Tibial artery (tissue), 4 donors: ENCODE measurements around the gene SLC35F1.

Source experiments
- DNase-seq, 2 donors: peaks; one replicate each; pipeline ENCODE4 v3.0.0-alpha.2; 2019
- H3K27ac ChIP-seq, 2 donors: fragments of 200-600 bp; sonication (generic) in 1 of 2; 1 replicate in 1 of 2; 2 replicates in 1 of 2; pipeline ENCODE4 v1.5.1; 2018 to 2019; ENCODE audit warnings: mild to moderate bottlenecking in 1 of 2
- H3K27me3 ChIP-seq, 2 donors: fragments of 200-600 bp; sonication (generic) in 1 of 2; one replicate each; pipeline versions ENCODE4 v1.5.1 to v1.6.0; 2016 to 2019
- H3K36me3 ChIP-seq, 3 donors: fragments of 200-600 bp; sonication (generic) in 2 of 3; one replicate each; pipeline ENCODE4 v1.5.1; 2016 to 2019; ENCODE audit warnings: mild to moderate bottlenecking in 2 of 3
- H3K4me1 ChIP-seq, 4 donors: fragments of 200-600 bp; sonication (generic) in 2 of 4; 1 replicate in 3 of 4; 2 replicates in 1 of 4; pipeline ENCODE4 v1.5.1; 2016 to 2019
- H3K4me3 ChIP-seq, 2 donors: fragments of 200-600 bp; sonication (generic) in 1 of 2; 1 replicate in 1 of 2; 2 replicates in 1 of 2; pipeline ENCODE4 v1.5.1; 2018 to 2019; ENCODE audit warnings: mild to moderate bottlenecking in 2 of 2
- H3K9me3 ChIP-seq, 3 donors: fragments of 200-600 bp; sonication (generic) in 1 of 3; one replicate each; pipeline ENCODE4 v1.5.1; 2016 to 2019
- CTCF ChIP-seq, 2 experiments: fragments of 200-600 bp in 1 of 2; fragments of 450-650 bp in 1 of 2; IDR thresholded peaks; one replicate each; pipeline ENCODE4 v1.5.1; 2017 to 2019; ENCODE audit warnings: antibody characterized with exemption in 2 of 2, mild to moderate bottlenecking in 1 of 2, moderate library complexity in 1 of 2
- intact Hi-C: fragments of 100-400 bp; cut with DNase I; formaldehyde crosslinking; loops from one replicate; pipeline ENCODE4 v1.15.0; 2023; ENCODE audit warnings: low total_unique reads

SLC35F1 gene

GRCh38 chr6:118085665-118086064 lies 178.6 kb downstream of the SLC35F1 start:
- Histone ChIP-seq H3K4me1 (no peaks in the 10 kb centered on the region), H3K4me3 (no peak overlapping the region), H3K27me3 (no peaks in the 10 kb centered on the region), H3K9me3 (no peaks in the 10 kb centered on the region), H3K36me3 (no peaks in the 10 kb centered on the region), H3K27ac (no peak overlapping the region)
- no peak for TF ChIP-seq CTCF (IDR thresholded peaks at IDR 0.05)
- intact Hi-C loops = no loop called here
- no peak for DNase-seq

DNA sequence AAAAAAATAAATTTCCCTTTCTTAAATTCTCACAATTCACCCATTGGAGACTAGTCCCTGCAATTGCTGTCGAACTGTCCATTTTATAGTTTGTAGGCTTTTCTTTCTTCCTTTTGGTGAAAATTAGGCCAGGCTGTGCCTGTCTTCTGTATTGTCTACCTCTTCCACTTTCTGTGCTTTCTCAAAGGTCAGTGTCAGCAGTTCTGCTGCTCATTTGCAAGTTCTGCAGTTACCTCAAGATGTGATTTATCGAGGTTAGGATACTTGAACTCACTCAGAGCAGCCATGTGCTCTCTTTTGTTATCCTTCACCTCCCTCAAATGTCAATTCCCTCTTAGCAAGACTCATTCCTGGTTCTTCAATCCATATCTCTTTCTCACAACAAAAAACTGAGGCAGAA lies 179.1 kb downstream of the SLC35F1 start:
- intact Hi-C loops = no loop called here

DNA sequence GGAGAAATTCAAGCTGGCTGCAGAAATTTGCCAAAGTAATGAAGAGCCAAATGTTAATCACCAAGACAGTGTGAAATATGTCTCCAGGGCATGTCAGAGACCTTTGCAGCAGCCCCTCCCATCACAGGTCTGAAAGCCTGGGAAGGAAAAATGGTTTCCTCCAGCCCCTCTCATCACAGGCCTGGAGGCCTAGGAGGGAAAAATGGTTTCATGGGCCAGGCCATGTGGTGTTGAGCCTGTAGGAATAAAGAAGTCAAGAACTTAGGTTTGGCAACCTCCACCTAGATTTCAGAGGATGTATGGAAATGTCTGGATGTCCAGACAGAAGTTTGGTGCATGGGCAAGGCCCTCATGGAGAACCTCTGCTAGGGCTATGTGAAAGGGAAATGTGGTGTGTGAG lies 185.0 kb downstream of the SLC35F1 start:
- H3K4me1 ChIP-seq = no peaks in the 10 kb centered on the region

More for the DNA sequence above, 179.1 kb downstream of the SLC35F1 start:
- H3K27ac ChIP-seq = no peak overlapping the region
- H3K4me1 ChIP-seq = no peaks in the 10 kb centered on the region
- H3K4me3 ChIP-seq = no peak overlapping the region
- H3K9me3 ChIP-seq = no peaks in the 10 kb centered on the region
- TF ChIP-seq CTCF (IDR thresholded peaks at IDR 0.05) = no peak
- no peaks in the 10 kb centered on the region for H3K27me3 ChIP-seq
- no peaks in the 10 kb centered on the region for H3K36me3 ChIP-seq
- DNase-seq = no peak

GRCh38 chr6:118097576-118097975 lies 190.5 kb downstream of the SLC35F1 start:
- intact Hi-C loops = no loop called here
- no peak overlapping the region for H3K4me3 ChIP-seq
- no peak for TF ChIP-seq CTCF (IDR thresholded peaks at IDR 0.05)
- H3K27me3 ChIP-seq = no peaks in the 10 kb centered on the region
- no peak overlapping the region for H3K27ac ChIP-seq
- DNase-seq = no peak
- H3K9me3 ChIP-seq = peaks cover 0 to under 1% (median 0%) of the 10 kb centered on the region in 3 donors
- no peaks in the 10 kb centered on the region for H3K4me1 ChIP-seq
- no peaks in the 10 kb centered on the region for H3K36me3 ChIP-seq

More for the DNA sequence above, 185.0 kb downstream of the SLC35F1 start:
- no peak for DNase-seq
- intact Hi-C loops = no loop called here
- peaks cover 0 to 9% (median 0%) of the 10 kb centered on the region in 3 donors for H3K9me3 ChIP-seq
- H3K36me3 ChIP-seq = no peaks in the 10 kb centered on the region
- H3K27ac ChIP-seq = no peak overlapping the region
- no peaks in the 10 kb centered on the region for H3K27me3 ChIP-seq
- H3K4me3 ChIP-seq = no peak overlapping the region
- no peak for TF ChIP-seq CTCF (IDR thresholded peaks at IDR 0.05)

GRCh38 chr6:118100717-118101116 lies 193.7 kb downstream of the SLC35F1 start:
- Histone ChIP-seq H3K4me3 (no peak overlapping the region), H3K9me3 (no peaks in the 10 kb centered on the region), H3K36me3 (no peaks in the 10 kb centered on the region), H3K27ac (no peak overlapping the region), H3K4me1 (no peaks in the 10 kb centered on the region), H3K27me3 (no peaks in the 10 kb centered on the region)
- DNase-seq = no peak
- intact Hi-C loops = no loop called here
- no peak for TF ChIP-seq CTCF (IDR thresholded peaks at IDR 0.05)

DNA sequence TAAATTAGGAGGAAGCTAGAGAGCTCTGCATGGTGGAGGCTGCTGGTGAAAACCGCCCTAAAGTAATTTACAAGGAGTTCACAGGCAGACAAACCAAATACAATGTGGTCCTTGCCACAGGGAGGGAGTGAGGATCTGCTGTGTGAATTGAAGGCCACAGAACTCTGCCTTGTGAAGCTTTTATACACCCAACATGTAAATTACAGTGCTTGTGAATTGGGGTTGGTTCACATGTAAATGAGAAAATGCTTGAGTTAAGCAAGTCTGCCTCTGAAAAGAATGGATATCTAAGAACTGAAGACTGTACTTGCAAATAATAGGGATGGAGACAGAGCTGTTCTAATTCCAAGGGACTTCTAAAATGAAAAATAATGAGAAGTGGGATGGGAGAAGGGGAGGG lies 194.2 kb downstream of the SLC35F1 start:
- H3K4me1 ChIP-seq = no peaks in the 10 kb centered on the region

More for the DNA sequence above, 194.2 kb downstream of the SLC35F1 start:
- no peak for TF ChIP-seq CTCF (IDR thresholded peaks at IDR 0.05)
- Histone ChIP-seq H3K27ac (no peak overlapping the region), H3K27me3 (no peaks in the 10 kb centered on the region), H3K4me3 (no peak overlapping the region), H3K36me3 (no peaks in the 10 kb centered on the region), H3K9me3 (no peaks in the 10 kb centered on the region)
- intact Hi-C loops = no loop called here
- no peak for DNase-seq
